B cell (primary cell): Measurements from ENCODE around the gene DGUOK. TPM values are rescaled to one million over a fixed set of nuclear protein-coding genes. Genes with fewer than 3 reads are reported as not detected.

Experiments
- ATAC-seq: fragments of 200-7000 bp; cut with Tn5 transposase; one replicate; pipeline ENCODE4 v1.10.0; 2021; ENCODE audit warnings: low read depth, mild to moderate bottlenecking, moderate number of reproducible peaks, moderate library complexity
- CTCF ChIA-PET: fragments of 350-600 bp; sonication (Branson Sonifier 250); formaldehyde crosslinking; loops from one replicate; lab custom pipeline; 2021; ENCODE audit warnings: antibody characterized with exemption, inconsistent platforms; lab: Charles Lee
- POLR2A ChIA-PET: fragments of 350-600 bp; sonication (Branson Sonifier 250); formaldehyde crosslinking; loops from one replicate; lab custom pipeline; 2021; ENCODE audit warnings: antibody characterized with exemption; lab: Charles Lee
- DNase-seq: peaks from one replicate; pipeline ENCODE4 v3.0.0; 2013
- H2AFZ ChIP-seq: 2 replicates; pipeline ENCODE4 v1.6.1; 2012; ENCODE audit warnings: mild to moderate bottlenecking, low read depth, low read length; ENCODE audit not compliant: insufficient read depth, poor library complexity, severe bottlenecking
- H3K27ac ChIP-seq, 2 donors: 1 replicate in 1 of 2; 2 replicates in 1 of 2; pipeline ENCODE4 v1.5.1; 2012 to 2013; ENCODE audit warnings: low read length in 2 of 2, mild to moderate bottlenecking in 2 of 2, moderate library complexity in 1 of 2
- H3K27me3 ChIP-seq, 4 experiments: fragments of 200-600 bp in 1 of 4; sonication (generic) in 1 of 4; replicated peaks in 1 of 4; 1 replicate in 2 of 4; 2 replicates in 2 of 4; pipeline versions ENCODE4 v1.6.1 to v1.7.0; 2013 to 2016; ENCODE audit warnings: low read length in 3 of 4, mild to moderate bottlenecking in 2 of 4, mixed read lengths in 1 of 4, moderate library complexity in 1 of 4; ENCODE audit not compliant: insufficient read depth in 4 of 4, control insufficient read depth in 3 of 4; ENCODE audit errors: control extremely low read depth in 1 of 4
- H3K36me3 ChIP-seq, 2 experiments: replicated peaks in 1 of 2; 1 replicate in 1 of 2; 2 replicates in 1 of 2; pipeline versions ENCODE4 v1.6.1 to v1.7.1; 2013; ENCODE audit warnings: low read length in 1 of 2; ENCODE audit not compliant: insufficient read depth in 2 of 2, control insufficient read depth in 1 of 2; ENCODE audit errors: control extremely low read depth in 1 of 2, extremely low read depth in 1 of 2
- H3K4me1 ChIP-seq, 2 donors: fragments of 200-600 bp in 1 of 2; sonication (generic) in 1 of 2; 1 replicate in 1 of 2; 2 replicates in 1 of 2; pipeline versions ENCODE4 v1.5.1 to v1.6.1; 2013 to 2017; ENCODE audit warnings: low read length in 2 of 2; ENCODE audit not compliant: control insufficient read depth in 2 of 2, insufficient read depth in 2 of 2
- H3K4me2 ChIP-seq: replicated peaks from 2 replicates; pipeline ENCODE3; 2012; ENCODE audit warnings: mild to moderate bottlenecking, low read depth, low read length; ENCODE audit not compliant: poor library complexity, severe bottlenecking
- H3K4me3 ChIP-seq, 5 experiments: fragments of 200-600 bp in 1 of 5; sonication (generic) in 1 of 5; 1 replicate in 3 of 5; 2 replicates in 2 of 5; pipeline versions ENCODE4 v1.5.1 to v1.7.0; 2011 to 2016; ENCODE audit warnings: low read length in 4 of 5, mild to moderate bottlenecking in 4 of 5, low read depth in 2 of 5, control low read depth in 1 of 5, moderate library complexity in 1 of 5; ENCODE audit not compliant: insufficient read depth in 1 of 5; ENCODE audit errors: control extremely low read depth in 1 of 5, extremely low read depth in 1 of 5
- H3K79me2 ChIP-seq: fragments of 200-600 bp; sonication (generic); one replicate; pipeline ENCODE4 v1.6.0; 2016; ENCODE audit warnings: low read length; ENCODE audit not compliant: control insufficient read depth, insufficient read depth
- H3K9ac ChIP-seq: fragments of 200-600 bp; sonication (generic); 2 replicates; pipeline ENCODE4 v1.6.1; 2017; ENCODE audit warnings: mild to moderate bottlenecking, low read length, moderate library complexity
- H3K9me3 ChIP-seq, 3 donors: one replicate each; pipeline versions ENCODE4 v1.6.1 to v1.7.1; 2013; ENCODE audit warnings: low read length in 2 of 3; ENCODE audit not compliant: control insufficient read depth in 2 of 3, insufficient read depth in 1 of 3; ENCODE audit errors: control extremely low read depth in 1 of 3
- H4K20me1 ChIP-seq: 2 replicates; pipeline ENCODE4 v1.6.0; 2012; ENCODE audit warnings: mild to moderate bottlenecking, low read length; ENCODE audit not compliant: insufficient read depth, control insufficient read depth, poor library complexity, severe bottlenecking
- H3K27ac Mint-ChIP-seq: one replicate; pipeline ENCODE4 v1.8.0; 2021; ENCODE audit warnings: mixed read lengths
- H3K27me3 Mint-ChIP-seq: one replicate; pipeline ENCODE4 v1.8.0; 2021; ENCODE audit warnings: mixed read lengths
- H3K4me1 Mint-ChIP-seq: one replicate; pipeline ENCODE4 v1.8.0; 2021; ENCODE audit warnings: mixed read lengths
- H3K4me3 Mint-ChIP-seq: one replicate; pipeline ENCODE4 v1.8.0; 2021; ENCODE audit warnings: mixed read lengths
- H3K9me3 Mint-ChIP-seq: one replicate; pipeline ENCODE4 v1.8.0; 2022; ENCODE audit warnings: mixed read lengths; ENCODE audit not compliant: insufficient read depth
- EZH2 ChIP-seq: IDR thresholded peaks from 2 replicates; pipeline ENCODE4 v1.6.1; 2012; ENCODE audit warnings: borderline replicate concordance, low read depth, mild to moderate bottlenecking, moderate library complexity, low read length; ENCODE audit not compliant: insufficient read depth, poor library complexity, severe bottlenecking
- WGBS: methylation state at CpG from one replicate; pipeline ENCODE4 v1.1.5; 2013; ENCODE audit warnings: missing lambda C conversion rate; ENCODE audit not compliant: insufficient coverage; 5-methylcytosine and 5-hydroxymethylcytosine counted together
- intact Hi-C: fragments of 100-400 bp; cut with micrococcal nuclease; formaldehyde crosslinking; loops from one replicate; pipeline ENCODE4 v1.10.0; 2022
- polyA plus RNA-seq: library from polyadenylated mRNA; depleted of rRNA; stranded (reverse); fragments of >200 nt; gene quantifications from 2 replicates; pipeline ENCODE4 v1.2.3, GENCODE V29; 2012
- total RNA-seq, 2 donors: library from RNA; stranded (reverse); fragments of 120-200 nt in 1 of 2; gene quantifications; 1 replicate in 1 of 2; 2 replicates in 1 of 2; pipeline versions ENCODE4 v1.2.3 to v1.2.4, GENCODE V29; 2013 to 2022
- TF ChIP-seq, protein P1 (sequence below): fragments of 200-600 bp; IDR thresholded peaks from one replicate; pipeline ENCODE4 v1.8.0; 2022; ENCODE audit warnings: antibody characterized with exemption, mild to moderate bottlenecking

Gene DGUOK
- total and polyA plus RNA-seq, 2 donors (not counting 1 experiment from before 2014, with no cell fraction given): 61.7 to 81.5 TPM

GRCh38 chr2:73946215-73946614 lies 19.5 kb downstream of the DGUOK start:
- H3K4me3 Mint-ChIP-seq: no peak overlapping the region
- H3K4me2 ChIP-seq: no peak overlapping the region
- ChIA-PET CTCF (interaction anchor here (2.0 kb wide), 1 partner anchor 38 kb away, joined by 5 read pairs; no protein-coding TSS in a partner anchor), POLR2A (no interaction called here)
- H3K4me3 ChIP-seq: no peak overlapping the region
- DNase-seq (no peak), ATAC-seq (no peak)
- H3K27me3 ChIP-seq: no peaks in the 10 kb centered on the region
- peak overlapping the region in 1 of 2 donors; percentile 23 for H3K27ac ChIP-seq
- no peaks in the 10 kb centered on the region for H3K9me3 Mint-ChIP-seq
- H4K20me1 ChIP-seq: peaks cover 59% of the 10 kb centered on the region
- no peak overlapping the region for H3K27ac Mint-ChIP-seq
- H3K4me1 Mint-ChIP-seq: peaks cover 44% of the 10 kb centered on the region
- peaks cover 0 to 68% of the 10 kb centered on the region in 2 experiments for H3K36me3 ChIP-seq
- peaks cover 24 to 29% of the 10 kb centered on the region in 2 donors for H3K4me1 ChIP-seq
- no peak overlapping the region for H3K9ac ChIP-seq
- intact Hi-C loops: loop anchor here (5.0 kb wide), 1 partner anchor 36 kb away; the partner anchor contains the start of gene TET3
- WGBS: no CpG with 5 or more reads among the region's 1 CpG
- TF ChIP-seq EZH2: no peak
- TF ChIP-seq, protein P1, sequence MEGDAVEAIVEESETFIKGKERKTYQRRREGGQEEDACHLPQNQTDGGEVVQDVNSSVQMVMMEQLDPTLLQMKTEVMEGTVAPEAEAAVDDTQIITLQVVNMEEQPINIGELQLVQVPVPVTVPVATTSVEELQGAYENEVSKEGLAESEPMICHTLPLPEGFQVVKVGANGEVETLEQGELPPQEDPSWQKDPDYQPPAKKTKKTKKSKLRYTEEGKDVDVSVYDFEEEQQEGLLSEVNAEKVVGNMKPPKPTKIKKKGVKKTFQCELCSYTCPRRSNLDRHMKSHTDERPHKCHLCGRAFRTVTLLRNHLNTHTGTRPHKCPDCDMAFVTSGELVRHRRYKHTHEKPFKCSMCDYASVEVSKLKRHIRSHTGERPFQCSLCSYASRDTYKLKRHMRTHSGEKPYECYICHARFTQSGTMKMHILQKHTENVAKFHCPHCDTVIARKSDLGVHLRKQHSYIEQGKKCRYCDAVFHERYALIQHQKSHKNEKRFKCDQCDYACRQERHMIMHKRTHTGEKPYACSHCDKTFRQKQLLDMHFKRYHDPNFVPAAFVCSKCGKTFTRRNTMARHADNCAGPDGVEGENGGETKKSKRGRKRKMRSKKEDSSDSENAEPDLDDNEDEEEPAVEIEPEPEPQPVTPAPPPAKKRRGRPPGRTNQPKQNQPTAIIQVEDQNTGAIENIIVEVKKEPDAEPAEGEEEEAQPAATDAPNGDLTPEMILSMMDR: no peak
- no peak overlapping the region for H2AFZ ChIP-seq
- no peaks in the 10 kb centered on the region for H3K9me3 ChIP-seq
- H3K79me2 ChIP-seq: peaks cover 53% of the 10 kb centered on the region
- H3K27me3 Mint-ChIP-seq: no peaks in the 10 kb centered on the region

DNA sequence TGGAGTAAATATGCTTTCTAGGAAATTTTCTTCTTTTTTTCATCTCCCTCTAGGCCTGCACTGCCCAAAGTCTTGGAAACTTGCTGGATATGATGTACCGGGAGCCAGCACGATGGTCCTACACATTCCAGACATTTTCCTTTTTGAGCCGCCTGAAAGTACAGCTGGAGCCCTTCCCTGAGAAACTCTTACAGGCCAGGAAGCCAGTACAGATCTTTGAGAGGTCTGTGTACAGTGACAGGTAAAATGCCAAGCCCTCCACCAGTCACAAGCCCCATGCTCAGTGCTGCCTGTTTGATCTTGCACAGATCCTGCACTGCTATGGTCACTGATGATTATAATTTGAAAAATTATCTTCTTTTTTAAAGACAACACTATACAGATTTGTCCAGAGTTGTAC lies 20.0 kb downstream of the DGUOK start:
- Mint-ChIP-seq H3K4me3 (no peak overlapping the region), H3K9me3 (no peaks in the 10 kb centered on the region), H3K27me3 (no peaks in the 10 kb centered on the region), H3K27ac (no peak overlapping the region), H3K4me1 (peaks cover 44% of the 10 kb centered on the region)
- H3K27ac ChIP-seq: peak overlapping the region in 1 of 2 donors; percentile 35
- no peak for ATAC-seq
- peaks cover 0 to 71% of the 10 kb centered on the region in 2 experiments for H3K36me3 ChIP-seq
- H3K4me1 ChIP-seq: peaks cover 24 to 29% of the 10 kb centered on the region in 2 donors
- intact Hi-C loops: loop anchor here (5.0 kb wide), 1 partner anchor 36 kb away; the partner anchor contains the start of gene TET3
- peaks cover 59% of the 10 kb centered on the region for H4K20me1 ChIP-seq
- POLR2A ChIA-PET: no interaction called here
- no peaks in the 10 kb centered on the region for H3K27me3 ChIP-seq
- no peak overlapping the region for H3K4me2 ChIP-seq
- CTCF ChIA-PET: interaction anchor here (2.0 kb wide), 1 partner anchor 39 kb away, joined by 5 read pairs; no protein-coding TSS in a partner anchor
- no peak overlapping the region for H3K9ac ChIP-seq
- DNase-seq: no peak
- H3K4me3 ChIP-seq: no peak overlapping the region
- no peak overlapping the region for H2AFZ ChIP-seq
- H3K9me3 ChIP-seq: no peaks in the 10 kb centered on the region
- peaks cover 54% of the 10 kb centered on the region for H3K79me2 ChIP-seq
- WGBS: no CpG with 5 or more reads among the region's 3 CpGs
- TF ChIP-seq EZH2: no peak
- TF ChIP-seq, protein P1: no peak
